IMR-90 (cell line): ENCODE measurements around the gene CPXM2. TPM values are rescaled to one million over a fixed set of nuclear protein-coding genes. Genes with fewer than 3 reads are reported as not detected.

ENCODE experiments used
- ATAC-seq: fragments of 200-7000 bp; cut with Tn5 transposase; 2 replicates; pipeline ENCODE4 v1.9.1; 2020; ENCODE audit warnings: low read depth, mild to moderate bottlenecking, moderate library complexity
- BruUV-seq: library from RNA; stranded (reverse); fragments of 400-500 nt; replicated peaks from 2 replicates; lab custom pipeline; 2021; lab: Mats Ljungman, UMichigan
- CTCF ChIA-PET: fragments of 300-600 bp; formaldehyde crosslinking; extraction: SDS; loops from one replicate; lab custom pipeline; 2021; ENCODE audit warnings: antibody characterized with exemption; lab: Yijun Ruan, JAX
- POLR2A ChIA-PET: fragments of 300-600 bp; sonication (Branson Sonifier 250); formaldehyde crosslinking; loops from one replicate; lab custom pipeline; 2022; ENCODE audit warnings: antibody characterized with exemption; ENCODE audit not compliant: unreplicated experiment; lab: Charles Lee
- DNase-seq: peaks from one replicate; pipeline ENCODE4 v3.0.0; 2013
- H2AFZ ChIP-seq: replicated peaks from 2 replicates; pipeline ENCODE3; 2013; ENCODE audit warnings: low read length, mild to moderate bottlenecking; ENCODE audit not compliant: poor library complexity
- H2AK5ac ChIP-seq: 2 replicates; pipeline ENCODE4 v1.6.1; 2013; ENCODE audit warnings: low read depth, low read length, inconsistent platforms
- H2AK9ac ChIP-seq: replicated peaks from 2 replicates; pipeline ENCODE3; 2013; ENCODE audit warnings: mild to moderate bottlenecking, low read depth, low read length, moderate library complexity; ENCODE audit not compliant: poor library complexity
- H2BK120ac ChIP-seq: 2 replicates; pipeline ENCODE4 v1.6.1; 2013; ENCODE audit warnings: low read depth, low read length, inconsistent platforms
- H2BK15ac ChIP-seq: 3 replicates; pipeline ENCODE4 v1.6.1; 2013; ENCODE audit warnings: low read depth, low read length, inconsistent platforms
- H2BK20ac ChIP-seq: 2 replicates; pipeline ENCODE4 v1.6.1; 2013; ENCODE audit warnings: low read depth, mild to moderate bottlenecking, inconsistent platforms, low read length, moderate library complexity
- H2BK5ac ChIP-seq: 2 replicates; pipeline ENCODE4 v1.6.1; 2013; ENCODE audit warnings: mild to moderate bottlenecking, low read depth, low read length, inconsistent platforms; ENCODE audit not compliant: poor library complexity, severe bottlenecking
- H3K14ac ChIP-seq: replicated peaks from 2 replicates; pipeline ENCODE4 v1.6.1; 2013; ENCODE audit warnings: low read depth, low read length, inconsistent platforms
- H3K18ac ChIP-seq: 2 replicates; pipeline ENCODE4 v1.6.1; 2013; ENCODE audit warnings: low read depth, low read length, control low read depth
- H3K23ac ChIP-seq: 2 replicates; pipeline ENCODE4 v1.6.1; 2013; ENCODE audit warnings: low read depth, low read length, inconsistent platforms
- H3K27ac ChIP-seq: 2 replicates; pipeline ENCODE4 v1.5.1; 2013; ENCODE audit warnings: mild to moderate bottlenecking, control low read depth, low read length; ENCODE audit not compliant: insufficient read depth
- H3K27me3 ChIP-seq: 2 replicates; pipeline ENCODE4 v1.6.1; 2013; ENCODE audit warnings: low read length; ENCODE audit not compliant: control insufficient read depth, insufficient read depth
- H3K36me3 ChIP-seq: 2 replicates; pipeline ENCODE4 v1.6.1; 2013; ENCODE audit warnings: low read length, mixed read lengths; ENCODE audit not compliant: control insufficient read depth, insufficient read depth
- H3K4ac ChIP-seq: 2 replicates; pipeline ENCODE4 v1.6.1; 2013; ENCODE audit warnings: low read depth, low read length, inconsistent platforms
- H3K4me1 ChIP-seq: 2 replicates; pipeline ENCODE4 v1.6.1; 2013; ENCODE audit warnings: low read length, mixed read lengths; ENCODE audit not compliant: control insufficient read depth, insufficient read depth
- H3K4me2 ChIP-seq: 2 replicates; pipeline ENCODE4 v1.6.1; 2013; ENCODE audit warnings: low read depth, mild to moderate bottlenecking, control low read depth, low read length, moderate library complexity
- H3K4me3 ChIP-seq: 2 replicates; pipeline ENCODE4 v1.5.1; 2013; ENCODE audit warnings: low read depth, mild to moderate bottlenecking, control low read depth, low read length, moderate library complexity; ENCODE audit not compliant: insufficient read depth
- H3K56ac ChIP-seq: 2 replicates; pipeline ENCODE4 v1.6.1; 2013; ENCODE audit warnings: low read length, inconsistent platforms; ENCODE audit not compliant: insufficient read depth; ENCODE audit errors: extremely low read depth
- H3K79me1 ChIP-seq, 2 experiments: 2 replicates each; pipeline ENCODE4 v1.6.1; 2013; ENCODE audit warnings: low read length in 2 of 2, inconsistent platforms in 1 of 2, low read depth in 1 of 2
- H3K9ac ChIP-seq: 2 replicates; pipeline ENCODE4 v1.6.1; 2013; ENCODE audit warnings: low read depth, low read length, control low read depth
- H3K9me1 ChIP-seq: 2 replicates; pipeline ENCODE4 v1.6.1; 2013; ENCODE audit warnings: low read length, inconsistent platforms; ENCODE audit not compliant: insufficient read depth
- H3K9me3 ChIP-seq: 2 replicates; pipeline ENCODE4 v1.6.1; 2013; ENCODE audit warnings: low read length; ENCODE audit not compliant: control insufficient read depth, insufficient read depth
- H4K20me1 ChIP-seq: 2 replicates; pipeline ENCODE4 v1.6.1; 2013; ENCODE audit warnings: low read length, inconsistent platforms; ENCODE audit not compliant: insufficient read depth
- H4K5ac ChIP-seq: 2 replicates; pipeline ENCODE4 v1.6.1; 2013; ENCODE audit warnings: mild to moderate bottlenecking, low read depth, low read length, control low read depth
- H4K8ac ChIP-seq, 2 experiments: 2 replicates each; pipeline ENCODE4 v1.6.1; 2013; ENCODE audit warnings: low read depth in 2 of 2, low read length in 2 of 2, control low read depth in 1 of 2, inconsistent platforms in 1 of 2
- H4K91ac ChIP-seq: 2 replicates; pipeline ENCODE4 v1.6.1; 2013; ENCODE audit warnings: low read depth, low read length, inconsistent platforms; ENCODE audit not compliant: insufficient read depth
- BHLHE40 ChIP-seq: fragments of 150-350 bp; IDR thresholded peaks from 2 replicates; pipeline ENCODE4 v1.6.1; 2016; ENCODE audit warnings: mild to moderate bottlenecking, low read depth, low read length
- CHD1 ChIP-seq: IDR thresholded peaks from 2 replicates; pipeline ENCODE4 v1.6.1; 2012; ENCODE audit warnings: low read depth, low read length, improper control_type of control experiment
- ELK1 ChIP-seq: fragments of 150-350 bp; IDR thresholded peaks from 2 replicates; pipeline ENCODE4 v1.6.1; 2016; ENCODE audit warnings: low read depth, mild to moderate bottlenecking, low read length, moderate library complexity, borderline replicate concordance
- FOS ChIP-seq: fragments of 150-350 bp; IDR thresholded peaks from 2 replicates; pipeline ENCODE4 v1.6.1; 2016; ENCODE audit warnings: low read depth, low read length
- MAZ ChIP-seq: IDR thresholded peaks from 2 replicates; pipeline ENCODE4 v1.6.1; 2012; ENCODE audit warnings: low read depth, mild to moderate bottlenecking, low read length, improper control_type of control experiment, moderate library complexity, borderline replicate concordance
- MXI1 ChIP-seq: IDR thresholded peaks from 2 replicates; pipeline ENCODE4 v1.6.1; 2012; ENCODE audit warnings: low read depth, mild to moderate bottlenecking, low read length, moderate library complexity, borderline replicate concordance
- RCOR1 ChIP-seq: IDR thresholded peaks from 2 replicates; pipeline ENCODE4 v1.6.1; 2012; ENCODE audit warnings: mild to moderate bottlenecking, low read length, improper control_type of control experiment; ENCODE audit not compliant: insufficient replicate concordance
- RFX5 ChIP-seq: IDR thresholded peaks from 2 replicates; pipeline ENCODE4 v1.8.0; 2012; ENCODE audit warnings: low read depth, mild to moderate bottlenecking, low read length, moderate library complexity
- SMC3 ChIP-seq: fragments of 150-350 bp; IDR thresholded peaks from 2 replicates; pipeline ENCODE4 v1.6.1; 2016; ENCODE audit warnings: low read depth, mild to moderate bottlenecking, antibody characterized with exemption, low read length, moderate library complexity
- WGBS, 2 experiments: methylation state at CpG; one replicate each; pipeline versions ENCODE4 v1.1.5 to v1.1.7; 2013; ENCODE audit warnings: missing lambda C conversion rate in 2 of 2; ENCODE audit not compliant: insufficient read length in 1 of 2; ENCODE audit errors: extremely low coverage in 2 of 2; 5-methylcytosine and 5-hydroxymethylcytosine counted together
- dilution Hi-C: fragments of 300-500 bp; cut with HindIII; formaldehyde crosslinking; loops from one replicate; pipeline ENCODE4 v1.14.3; 2018; ENCODE audit warnings: low sequenced_read_pairs; ENCODE audit not compliant: unreplicated experiment
- in situ Hi-C: fragments of 300-500 bp; cut with MboI; formaldehyde crosslinking; loops from 3 replicates; pipeline ENCODE4 v1.14.3; 2019; ENCODE audit warnings: low sequenced_read_pairs, inconsistent platforms, mixed read lengths
- intact Hi-C: fragments of 100-400 bp; cut with micrococcal nuclease; formaldehyde crosslinking; loops from 2 replicates; pipeline ENCODE4 v1.10.0; 2022
- polyA plus RNA-seq, 3 experiments: library from polyadenylated mRNA; depleted of rRNA; stranded (reverse); fragments of >200 nt; gene quantifications; 2 replicates each; pipeline ENCODE4 v1.2.3, GENCODE V29; 2012; ENCODE audit warnings: low replicate concordance in 1 of 3
- total RNA-seq: library from RNA; depleted of rRNA; stranded (reverse); fragments of >200 nt; gene quantifications from 2 replicates; pipeline ENCODE4 v1.2.3, GENCODE V29; 2012
- TF ChIP-seq, protein P1 (sequence below): conservative IDR thresholded peaks from 2 replicates; pipeline ENCODE4 v1.5.1; 2012; ENCODE audit warnings: mild to moderate bottlenecking, low read depth, low read length, improper control_type of control experiment

The CPXM2 gene
- total and polyA plus RNA-seq, 2 of the 4 experiments (the other 2 are of a cell fraction) = not detected

DNA sequence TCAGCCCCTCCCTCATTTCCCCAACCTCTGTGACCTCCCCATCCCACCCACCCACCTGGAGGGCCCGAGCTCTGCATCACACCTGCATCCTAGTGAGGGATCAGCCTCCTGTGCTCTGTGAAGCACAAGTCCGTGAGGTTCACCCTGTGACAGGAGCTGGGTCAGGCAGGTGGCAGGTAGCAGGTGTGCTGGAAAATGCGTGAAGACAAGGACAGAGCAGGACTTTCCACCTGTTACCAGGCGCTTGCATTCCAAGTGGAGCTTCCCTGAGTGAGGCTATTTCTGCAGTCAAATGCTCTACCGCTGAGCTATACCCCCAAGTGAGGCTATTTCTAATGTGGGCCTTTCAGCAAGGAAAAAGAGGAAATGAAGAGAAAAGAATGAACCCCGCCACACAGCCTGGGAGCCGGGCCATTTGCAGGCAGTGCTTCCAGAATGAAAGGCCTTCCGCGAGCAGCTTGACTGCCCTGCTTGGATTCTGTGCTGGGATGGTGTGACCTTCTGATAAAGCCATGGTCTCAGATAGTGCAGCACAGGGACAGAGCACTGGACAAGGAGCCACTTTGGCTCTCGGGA lies 13.3 kb upstream of the CPXM2 start:
- in situ Hi-C loops (no loop called here), dilution Hi-C loops (no loop called here), intact Hi-C loops (no loop called here)
- Histone ChIP-seq H4K91ac (no peak overlapping the region), H4K8ac (no peak overlapping the region), H2BK20ac (no peak overlapping the region), H3K79me1 (no peaks in the 10 kb centered on the region), H3K36me3 (no peaks in the 10 kb centered on the region), H2AK9ac (no peak overlapping the region), H3K18ac (no peak overlapping the region), H3K4ac (no peak overlapping the region), H3K4me1 (no peaks in the 10 kb centered on the region), H2AK5ac (no peak overlapping the region), H2BK15ac (no peak overlapping the region), H3K27ac (no peak overlapping the region), H3K14ac (no peak overlapping the region), H3K23ac (no peak overlapping the region), H2AFZ (no peak overlapping the region), H3K4me3 (no peak overlapping the region), H3K56ac (no peak overlapping the region), H2BK120ac (no peak overlapping the region), H3K9me1 (no peaks in the 10 kb centered on the region), H3K27me3 (no peaks in the 10 kb centered on the region), H3K9me3 (peaks cover 25% of the 10 kb centered on the region), H4K5ac (no peak overlapping the region), H4K20me1 (no peaks in the 10 kb centered on the region), H2BK5ac (no peak overlapping the region), H3K9ac (no peak overlapping the region), H3K4me2 (no peak overlapping the region)
- ChIA-PET CTCF (no interaction called here), POLR2A (no interaction called here)
- BruUV-seq = no TSS peak
- WGBS, 2 experiments = 60% methylated on average over 4 of the region's 10 CpGs; no CpG with 5 or more reads in 1 of the 2 experiments
- TF ChIP-seq ELK1 = no peak
- TF ChIP-seq FOS = no peak
- TF ChIP-seq SMC3 = no peak
- no peak for TF ChIP-seq MAZ
- TF ChIP-seq MXI1 = no peak
- no peak for TF ChIP-seq CHD1
- TF ChIP-seq RCOR1 = no peak
- TF ChIP-seq, protein P1, sequence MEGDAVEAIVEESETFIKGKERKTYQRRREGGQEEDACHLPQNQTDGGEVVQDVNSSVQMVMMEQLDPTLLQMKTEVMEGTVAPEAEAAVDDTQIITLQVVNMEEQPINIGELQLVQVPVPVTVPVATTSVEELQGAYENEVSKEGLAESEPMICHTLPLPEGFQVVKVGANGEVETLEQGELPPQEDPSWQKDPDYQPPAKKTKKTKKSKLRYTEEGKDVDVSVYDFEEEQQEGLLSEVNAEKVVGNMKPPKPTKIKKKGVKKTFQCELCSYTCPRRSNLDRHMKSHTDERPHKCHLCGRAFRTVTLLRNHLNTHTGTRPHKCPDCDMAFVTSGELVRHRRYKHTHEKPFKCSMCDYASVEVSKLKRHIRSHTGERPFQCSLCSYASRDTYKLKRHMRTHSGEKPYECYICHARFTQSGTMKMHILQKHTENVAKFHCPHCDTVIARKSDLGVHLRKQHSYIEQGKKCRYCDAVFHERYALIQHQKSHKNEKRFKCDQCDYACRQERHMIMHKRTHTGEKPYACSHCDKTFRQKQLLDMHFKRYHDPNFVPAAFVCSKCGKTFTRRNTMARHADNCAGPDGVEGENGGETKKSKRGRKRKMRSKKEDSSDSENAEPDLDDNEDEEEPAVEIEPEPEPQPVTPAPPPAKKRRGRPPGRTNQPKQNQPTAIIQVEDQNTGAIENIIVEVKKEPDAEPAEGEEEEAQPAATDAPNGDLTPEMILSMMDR = no peak
- no peak for TF ChIP-seq BHLHE40
- no peak for TF ChIP-seq RFX5
- ATAC-seq = no peak
- no peak for DNase-seq
